Smooth muscle cell (in vitro differentiated cells): ENCODE results near the gene CTSD. TPM values are rescaled to one million over a fixed set of nuclear protein-coding genes. Genes with fewer than 3 reads are reported as not detected.

Experiments
- DNase-seq: peaks from one replicate; lab custom pipeline; 2025; ENCODE audit not compliant: unreplicated experiment; lab: John Stamatoyannopoulos, UW
- H2AFZ ChIP-seq: fragments of 200-600 bp; sonication (generic); 2 replicates; pipeline ENCODE4 v1.6.0; 2016; ENCODE audit warnings: antibody characterized with exemption, low read depth, mild to moderate bottlenecking
- H3F3A ChIP-seq: fragments of 200-600 bp; sonication (generic); 2 replicates; pipeline ENCODE4 v1.6.0; 2017; ENCODE audit warnings: antibody characterized with exemption, low read depth
- H3K27ac ChIP-seq: fragments of 200-600 bp; sonication (generic); 2 replicates; pipeline ENCODE4 v1.5.1; 2016; ENCODE audit warnings: low read depth, mild to moderate bottlenecking
- H3K27me3 ChIP-seq: fragments of 200-600 bp; sonication (generic); 2 replicates; pipeline ENCODE4 v1.6.1; 2016; ENCODE audit warnings: low read depth, mild to moderate bottlenecking
- H3K36me3 ChIP-seq: fragments of 200-600 bp; sonication (generic); 2 replicates; pipeline ENCODE4 v1.5.1; 2016; ENCODE audit warnings: low read depth
- H3K4me1 ChIP-seq: fragments of 200-600 bp; sonication (generic); 2 replicates; pipeline ENCODE4 v1.5.1; 2016; ENCODE audit warnings: low read depth
- H3K4me2 ChIP-seq: fragments of 200-600 bp; sonication (generic); 2 replicates; pipeline ENCODE4 v1.6.0; 2016; ENCODE audit warnings: mild to moderate bottlenecking
- H3K4me3 ChIP-seq: fragments of 200-600 bp; sonication (generic); 2 replicates; pipeline ENCODE4 v1.5.1; 2016; ENCODE audit warnings: mild to moderate bottlenecking
- H3K79me2 ChIP-seq: fragments of 200-600 bp; sonication (generic); 2 replicates; pipeline ENCODE4 v1.6.0; 2016; ENCODE audit warnings: low read depth, mild to moderate bottlenecking
- H3K9ac ChIP-seq: fragments of 200-600 bp; sonication (generic); 2 replicates; pipeline ENCODE4 v1.6.0; 2016; ENCODE audit warnings: low read depth
- H3K9me3 ChIP-seq: fragments of 200-600 bp; sonication (generic); replicated peaks from 2 replicates; pipeline ENCODE4 v1.5.1; 2016; ENCODE audit warnings: low read depth
- H4K20me1 ChIP-seq: fragments of 200-600 bp; sonication (generic); 2 replicates; pipeline ENCODE4 v1.6.0; 2016; ENCODE audit warnings: low read depth
- WGBS: methylation state at CpG from one replicate; pipeline ENCODE4 v1.1.7; 2016; ENCODE audit warnings: low lambda C conversion rate; 5-methylcytosine and 5-hydroxymethylcytosine counted together
- polyA plus RNA-seq: library from polyadenylated mRNA; unstranded; fragments of >200 nt; fragmentation: Nextera tagmentation; extraction: Ambion mirVana; gene quantifications from 2 replicates; pipeline ENCODE4 v1.2.1, GENCODE V29; 2016
- total RNA-seq: library from RNA; depleted of rRNA; stranded (reverse); fragments of >200 nt; gene quantifications from 2 replicates; pipeline ENCODE4 v1.2.3, GENCODE V29; 2014
- TF ChIP-seq, protein P1 (sequence below): fragments of 200-600 bp; sonication (generic); IDR thresholded peaks from 2 replicates; pipeline ENCODE4 v1.5.1; 2017; ENCODE audit warnings: borderline replicate concordance, mild to moderate bottlenecking, antibody characterized with exemption; ENCODE audit not compliant: insufficient read depth, poor library complexity, severe bottlenecking

CTSD gene
- total and polyA plus RNA-seq, 2 experiments from 2014 or later = 101 to 301 TPM

DNA sequence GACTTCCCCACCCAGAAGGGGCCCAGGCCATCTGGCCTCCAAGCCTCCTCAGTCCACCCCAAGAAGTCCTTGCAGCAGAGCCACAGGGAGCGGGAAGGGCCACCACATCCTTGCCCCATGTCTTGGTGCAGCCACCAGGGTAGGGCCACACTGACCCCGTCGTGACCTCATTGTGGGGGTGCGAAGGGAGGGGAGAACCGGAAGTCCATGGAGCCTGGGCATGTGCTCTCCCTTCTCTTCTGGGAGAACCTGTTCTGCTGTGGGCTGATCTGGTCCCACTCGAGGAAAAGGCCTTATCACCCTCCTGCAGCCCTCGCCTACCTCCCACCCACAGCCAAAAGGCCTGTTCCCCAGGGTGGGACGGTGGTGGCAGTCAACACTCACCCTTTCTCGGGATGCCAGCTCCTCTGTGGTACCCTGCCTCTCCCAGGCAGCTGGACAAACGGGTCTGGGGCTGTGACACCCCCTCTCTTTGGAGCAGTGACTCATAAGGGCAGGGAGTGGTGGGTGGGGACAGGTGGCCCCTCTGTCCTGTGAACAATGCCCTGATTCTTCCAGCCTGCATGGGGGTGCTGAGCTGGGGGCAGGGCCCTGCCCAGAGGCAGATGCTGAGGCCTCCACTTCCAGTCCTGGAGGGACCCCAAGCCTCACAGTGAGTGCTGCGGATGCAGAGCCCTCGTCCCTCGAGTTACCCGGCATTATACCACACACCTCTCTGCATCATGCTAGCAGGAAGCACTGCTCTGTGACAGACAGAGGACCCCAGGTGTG, 14.6 kb upstream of the CTSD start:
- no peaks in the 10 kb centered on the region for H3K79me2 ChIP-seq
- H4K20me1 ChIP-seq = no peaks in the 10 kb centered on the region
- H3K4me2 ChIP-seq = no peak overlapping the region
- H3K27ac ChIP-seq = no peak overlapping the region
- H3K9ac ChIP-seq = no peak overlapping the region
- no peaks in the 10 kb centered on the region for H3F3A ChIP-seq
- DNase-seq = no peak
- no peaks in the 10 kb centered on the region for H3K27me3 ChIP-seq
- H2AFZ ChIP-seq = no peak overlapping the region
- TF ChIP-seq, protein P1, sequence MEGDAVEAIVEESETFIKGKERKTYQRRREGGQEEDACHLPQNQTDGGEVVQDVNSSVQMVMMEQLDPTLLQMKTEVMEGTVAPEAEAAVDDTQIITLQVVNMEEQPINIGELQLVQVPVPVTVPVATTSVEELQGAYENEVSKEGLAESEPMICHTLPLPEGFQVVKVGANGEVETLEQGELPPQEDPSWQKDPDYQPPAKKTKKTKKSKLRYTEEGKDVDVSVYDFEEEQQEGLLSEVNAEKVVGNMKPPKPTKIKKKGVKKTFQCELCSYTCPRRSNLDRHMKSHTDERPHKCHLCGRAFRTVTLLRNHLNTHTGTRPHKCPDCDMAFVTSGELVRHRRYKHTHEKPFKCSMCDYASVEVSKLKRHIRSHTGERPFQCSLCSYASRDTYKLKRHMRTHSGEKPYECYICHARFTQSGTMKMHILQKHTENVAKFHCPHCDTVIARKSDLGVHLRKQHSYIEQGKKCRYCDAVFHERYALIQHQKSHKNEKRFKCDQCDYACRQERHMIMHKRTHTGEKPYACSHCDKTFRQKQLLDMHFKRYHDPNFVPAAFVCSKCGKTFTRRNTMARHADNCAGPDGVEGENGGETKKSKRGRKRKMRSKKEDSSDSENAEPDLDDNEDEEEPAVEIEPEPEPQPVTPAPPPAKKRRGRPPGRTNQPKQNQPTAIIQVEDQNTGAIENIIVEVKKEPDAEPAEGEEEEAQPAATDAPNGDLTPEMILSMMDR = no peak
- H3K4me1 ChIP-seq = no peaks in the 10 kb centered on the region
- no peaks in the 10 kb centered on the region for H3K36me3 ChIP-seq
- H3K9me3 ChIP-seq = no peaks in the 10 kb centered on the region
- 89% methylated on average over 14 of the region's 14 CpGs for WGBS
- H3K4me3 ChIP-seq = no peak overlapping the region

DNA sequence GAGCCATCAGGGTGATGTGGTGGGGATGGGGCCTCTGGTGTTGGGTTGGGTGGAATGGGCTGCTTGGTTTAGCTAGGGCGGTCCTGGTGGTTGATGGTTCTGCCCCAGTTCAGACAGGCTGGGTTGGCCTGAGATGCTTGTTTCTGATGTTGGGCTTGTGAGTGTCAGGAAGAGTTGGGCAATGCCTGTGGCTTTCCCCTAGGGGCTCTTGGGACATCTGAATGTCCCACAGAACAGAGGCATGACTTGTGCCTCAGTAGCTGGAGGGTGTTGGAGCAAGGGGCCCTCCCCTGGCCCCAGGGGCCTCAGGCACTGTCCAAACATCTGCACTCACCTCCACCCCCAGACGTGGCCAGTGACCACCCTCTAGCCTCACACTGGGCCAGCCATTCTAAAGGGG, 14.0 kb upstream of the CTSD start:
- Histone ChIP-seq H3K4me1 (peaks cover under 1% of the 10 kb centered on the region), H2AFZ (no peak overlapping the region), H3K9ac (no peak overlapping the region), H3K27ac (no peak overlapping the region), H3K9me3 (no peaks in the 10 kb centered on the region), H3K79me2 (no peaks in the 10 kb centered on the region), H3K27me3 (no peaks in the 10 kb centered on the region), H3K4me2 (no peak overlapping the region), H3K36me3 (no peaks in the 10 kb centered on the region), H3K4me3 (no peak overlapping the region), H4K20me1 (no peaks in the 10 kb centered on the region), H3F3A (no peaks in the 10 kb centered on the region)
- DNase-seq = no peak
- TF ChIP-seq, protein P1 = no peak
- 67% methylated on average over 1 of the region's 2 CpGs for WGBS

DNA sequence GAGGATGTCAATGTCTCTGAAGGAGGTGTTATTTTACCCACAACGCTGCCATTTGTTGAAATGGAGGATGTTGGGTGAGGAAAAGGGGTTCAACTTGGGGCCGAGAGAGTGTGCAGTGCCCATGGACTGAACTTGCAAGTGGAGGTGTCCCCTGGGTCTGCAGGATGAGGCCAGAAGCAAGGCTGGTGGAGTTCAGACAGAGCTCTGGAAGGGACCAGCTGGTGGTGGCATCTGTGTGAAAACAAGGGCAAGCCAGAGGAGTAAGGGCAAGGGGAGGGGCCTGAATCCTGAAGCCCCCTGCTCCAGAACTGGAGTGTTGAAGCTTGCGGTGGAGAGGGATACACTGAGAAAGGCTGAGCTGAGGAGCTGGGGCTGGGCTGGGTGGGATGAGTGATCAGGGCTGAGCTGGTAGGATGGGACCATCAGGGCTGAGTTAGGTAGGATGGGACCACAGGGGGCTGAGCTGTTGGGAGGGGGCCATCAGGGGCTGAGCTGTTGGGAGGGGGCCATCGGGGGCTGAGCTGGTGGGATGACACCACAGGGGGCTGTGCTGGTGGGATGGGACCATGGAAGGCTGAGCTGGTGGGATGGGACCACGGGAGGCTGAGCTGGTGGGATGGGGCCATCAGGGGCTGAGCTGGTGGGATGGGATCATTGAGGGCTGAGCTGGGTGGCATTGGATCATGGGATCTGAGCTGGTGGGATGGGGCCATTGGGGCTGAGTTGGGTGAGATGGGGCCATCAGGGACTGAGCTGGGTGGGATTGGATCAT, 13.4 kb upstream of the CTSD start:
- Histone ChIP-seq H3K27me3 (no peaks in the 10 kb centered on the region), H3K4me2 (no peak overlapping the region), H3K9ac (no peak overlapping the region), H3K9me3 (no peaks in the 10 kb centered on the region), H4K20me1 (no peaks in the 10 kb centered on the region), H3K27ac (no peak overlapping the region), H3K79me2 (no peaks in the 10 kb centered on the region), H3F3A (peaks cover 2% of the 10 kb centered on the region), H3K36me3 (no peaks in the 10 kb centered on the region), H3K4me3 (no peak overlapping the region), H3K4me1 (peaks cover 6% of the 10 kb centered on the region), H2AFZ (no peak overlapping the region)
- no peak for DNase-seq
- TF ChIP-seq, protein P1 = no peak
- WGBS = 95% methylated on average over 5 of the region's 5 CpGs
